NCI-H2171 (cell line): Measurements from ENCODE around the gene TNFAIP8L1.
"Not testable (repeated sequence)": the region's sequence is repeated elsewhere in the genome, so short reads cannot be mapped to it uniquely, and the experiment has no call there.

Experiments
- DNase-seq: peaks from one replicate; lab custom pipeline; 2025; lab: John Stamatoyannopoulos, UW

The TNFAIP8L1 gene

GRCh38 chr19:4638828-4639530, at the start of gene TNFAIP8L1:
TSS of gene TNFAIP8L1 (plus strand) at chr19:4639516. CDS start at chr19:4651870, 12,354 bp downstream.
- peak; percentile 97 for DNase-seq

- DNase-seq = no peak
These were observed 49.5 kb upstream of the TNFAIP8L1 start for GRCh38 chr19:4589579-4590410.

GRCh38 chr19:4590559-4590958, 48.8 kb upstream of the TNFAIP8L1 start:
- DNase-seq = no peak

- no peak for DNase-seq
These were observed 48.0 kb upstream of the TNFAIP8L1 start for GRCh38 chr19:4591320-4591719.

GRCh38 chr19:4592445-4592844, 46.9 kb upstream of the TNFAIP8L1 start:
- DNase-seq = no peak

GRCh38 chr19:4593409-4593851, 45.9 kb upstream of the TNFAIP8L1 start:
- no peak for DNase-seq

GRCh38 chr19:4594201-4594600, 45.1 kb upstream of the TNFAIP8L1 start:
- no peak for DNase-seq

- not testable (repeated sequence) for DNase-seq
These were observed 44.2 kb upstream of the TNFAIP8L1 start for GRCh38 chr19:4595158-4595557.

GRCh38 chr19:4596033-4596904, 43.0 kb upstream of the TNFAIP8L1 start:
- no peak for DNase-seq

- no peak for DNase-seq
These were observed 41.9 kb upstream of the TNFAIP8L1 start for GRCh38 chr19:4597278-4597974.

GRCh38 chr19:4597975-4598671, 41.2 kb upstream of the TNFAIP8L1 start:
- DNase-seq = peak; percentile 71

- DNase-seq = no peak
These were observed 40.6 kb upstream of the TNFAIP8L1 start for GRCh38 chr19:4598712-4599111.

- DNase-seq = no peak
These were observed 39.2 kb upstream of the TNFAIP8L1 start for GRCh38 chr19:4600082-4600481.

- no peak for DNase-seq
These were observed 38.4 kb upstream of the TNFAIP8L1 start for GRCh38 chr19:4600893-4601292.

- no peak for DNase-seq
These were observed 37.0 kb upstream of the TNFAIP8L1 start for GRCh38 chr19:4602173-4602788.

GRCh38 chr19:4602915-4603314, 36.4 kb upstream of the TNFAIP8L1 start:
- no peak for DNase-seq

GRCh38 chr19:4604912-4605311, 34.4 kb upstream of the TNFAIP8L1 start:
- DNase-seq = no peak

GRCh38 chr19:4606181-4606580, 33.1 kb upstream of the TNFAIP8L1 start:
- DNase-seq = no peak

- peak; percentile 78 for DNase-seq
These were observed 32.2 kb upstream of the TNFAIP8L1 start for GRCh38 chr19:4606921-4607678.
